Measurements from ENCODE around the gene AATK.
A peak's percentile ranks its signal among the peaks of the same experiment; 100 is the strongest.

The AATK gene

DNA sequence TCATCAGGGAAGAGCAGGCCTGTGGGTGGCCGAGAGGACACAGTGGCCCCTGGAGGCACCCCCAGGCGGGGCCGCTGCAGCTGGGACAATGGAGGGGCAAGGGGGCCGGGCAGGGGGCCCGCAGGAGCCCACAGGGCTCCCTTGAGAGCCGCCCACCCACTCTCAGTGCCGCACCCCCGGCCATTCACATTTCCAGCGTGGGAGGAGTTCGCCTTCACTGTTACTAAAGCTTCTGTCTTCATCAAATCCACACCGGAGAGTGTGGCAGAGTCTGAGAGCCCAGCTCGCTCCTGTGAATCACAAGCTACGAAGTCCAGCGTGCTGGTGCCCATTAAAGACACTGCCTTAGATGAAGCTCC, 21.6 kb downstream of the AATK start:
- DNase-seq = no peak
- H3K27ac Mint-ChIP-seq = no peak overlapping the region
- H3K27me3 Mint-ChIP-seq (ENCODE audit: low read depth, poor library complexity) = peaks cover 13% of the 10 kb centered on the region
- no peaks in the 10 kb centered on the region for H3K36me3 Mint-ChIP-seq (ENCODE audit: low read depth)
- no peaks in the 10 kb centered on the region for H3K9me3 Mint-ChIP-seq
- TF ChIP-seq, protein P1, sequence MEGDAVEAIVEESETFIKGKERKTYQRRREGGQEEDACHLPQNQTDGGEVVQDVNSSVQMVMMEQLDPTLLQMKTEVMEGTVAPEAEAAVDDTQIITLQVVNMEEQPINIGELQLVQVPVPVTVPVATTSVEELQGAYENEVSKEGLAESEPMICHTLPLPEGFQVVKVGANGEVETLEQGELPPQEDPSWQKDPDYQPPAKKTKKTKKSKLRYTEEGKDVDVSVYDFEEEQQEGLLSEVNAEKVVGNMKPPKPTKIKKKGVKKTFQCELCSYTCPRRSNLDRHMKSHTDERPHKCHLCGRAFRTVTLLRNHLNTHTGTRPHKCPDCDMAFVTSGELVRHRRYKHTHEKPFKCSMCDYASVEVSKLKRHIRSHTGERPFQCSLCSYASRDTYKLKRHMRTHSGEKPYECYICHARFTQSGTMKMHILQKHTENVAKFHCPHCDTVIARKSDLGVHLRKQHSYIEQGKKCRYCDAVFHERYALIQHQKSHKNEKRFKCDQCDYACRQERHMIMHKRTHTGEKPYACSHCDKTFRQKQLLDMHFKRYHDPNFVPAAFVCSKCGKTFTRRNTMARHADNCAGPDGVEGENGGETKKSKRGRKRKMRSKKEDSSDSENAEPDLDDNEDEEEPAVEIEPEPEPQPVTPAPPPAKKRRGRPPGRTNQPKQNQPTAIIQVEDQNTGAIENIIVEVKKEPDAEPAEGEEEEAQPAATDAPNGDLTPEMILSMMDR (IDR thresholded peaks at IDR 0.05) = no peak
- no peak overlapping the region for H3K4me3 Mint-ChIP-seq
- H3K4me1 Mint-ChIP-seq = peaks cover 6% of the 10 kb centered on the region

DNA sequence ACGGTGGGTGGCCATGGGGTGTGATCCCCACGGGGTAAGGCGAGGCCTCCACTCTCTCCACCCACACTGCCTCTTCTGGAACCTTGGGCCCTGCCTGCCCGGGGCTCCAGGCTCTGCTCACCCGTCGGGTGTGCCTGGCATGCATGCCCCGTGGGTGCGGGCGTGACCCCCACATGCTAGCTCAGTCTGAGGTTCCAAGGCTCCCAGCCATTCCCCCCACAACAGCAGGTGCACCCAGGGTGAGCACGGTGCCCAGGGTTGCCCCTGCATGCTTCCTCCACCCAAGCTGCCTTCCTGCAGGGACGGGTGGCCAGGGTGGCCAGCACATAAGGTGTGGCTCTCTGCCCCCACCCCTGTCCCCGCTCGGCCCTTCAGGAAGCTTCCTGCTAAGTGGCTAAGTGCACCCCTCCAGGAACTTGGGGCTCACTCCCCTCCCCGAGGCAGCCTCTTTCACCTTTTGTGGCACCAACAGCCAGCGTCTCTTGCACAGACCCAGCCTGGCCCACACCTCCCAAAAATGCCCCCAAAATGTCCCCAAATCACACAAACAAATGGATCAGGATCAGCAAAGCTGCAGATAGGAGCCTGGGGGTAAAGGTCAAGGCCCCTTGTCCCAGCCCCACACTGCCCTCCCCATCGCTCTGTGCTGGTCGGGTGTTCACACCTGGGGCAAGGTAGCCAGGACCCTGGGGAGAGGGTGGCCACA, 22.2 kb downstream of the AATK start:
- H3K36me3 Mint-ChIP-seq (ENCODE audit: low read depth) = no peaks in the 10 kb centered on the region
- no peaks in the 10 kb centered on the region for H3K9me3 Mint-ChIP-seq
- H3K27ac Mint-ChIP-seq = no peak overlapping the region
- DNase-seq = no peak
- no peak overlapping the region for H3K4me3 Mint-ChIP-seq
- H3K4me1 Mint-ChIP-seq = peaks cover 6% of the 10 kb centered on the region
- H3K27me3 Mint-ChIP-seq (ENCODE audit: low read depth, poor library complexity) = peaks cover 17% of the 10 kb centered on the region
- TF ChIP-seq, protein P1 (IDR thresholded peaks at IDR 0.05) = no peak

DNA sequence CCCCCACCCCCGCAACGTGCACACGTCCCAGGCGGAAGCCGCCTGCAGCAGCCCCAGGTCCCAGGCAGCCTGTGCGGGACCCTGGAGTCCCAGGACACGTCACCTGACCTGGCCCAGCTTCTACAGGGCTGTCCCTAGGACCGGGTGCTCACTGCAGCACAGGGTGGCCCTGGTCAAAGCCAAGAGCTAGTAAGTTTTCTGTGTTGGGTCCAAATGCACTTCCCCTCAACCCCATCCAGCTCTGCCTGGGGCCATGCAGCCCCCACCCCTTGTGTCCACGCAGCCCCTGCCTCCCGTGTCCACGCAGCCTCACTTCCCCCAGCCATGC, 22.9 kb downstream of the AATK start:
- no peaks in the 10 kb centered on the region for H3K9me3 Mint-ChIP-seq

DNA sequence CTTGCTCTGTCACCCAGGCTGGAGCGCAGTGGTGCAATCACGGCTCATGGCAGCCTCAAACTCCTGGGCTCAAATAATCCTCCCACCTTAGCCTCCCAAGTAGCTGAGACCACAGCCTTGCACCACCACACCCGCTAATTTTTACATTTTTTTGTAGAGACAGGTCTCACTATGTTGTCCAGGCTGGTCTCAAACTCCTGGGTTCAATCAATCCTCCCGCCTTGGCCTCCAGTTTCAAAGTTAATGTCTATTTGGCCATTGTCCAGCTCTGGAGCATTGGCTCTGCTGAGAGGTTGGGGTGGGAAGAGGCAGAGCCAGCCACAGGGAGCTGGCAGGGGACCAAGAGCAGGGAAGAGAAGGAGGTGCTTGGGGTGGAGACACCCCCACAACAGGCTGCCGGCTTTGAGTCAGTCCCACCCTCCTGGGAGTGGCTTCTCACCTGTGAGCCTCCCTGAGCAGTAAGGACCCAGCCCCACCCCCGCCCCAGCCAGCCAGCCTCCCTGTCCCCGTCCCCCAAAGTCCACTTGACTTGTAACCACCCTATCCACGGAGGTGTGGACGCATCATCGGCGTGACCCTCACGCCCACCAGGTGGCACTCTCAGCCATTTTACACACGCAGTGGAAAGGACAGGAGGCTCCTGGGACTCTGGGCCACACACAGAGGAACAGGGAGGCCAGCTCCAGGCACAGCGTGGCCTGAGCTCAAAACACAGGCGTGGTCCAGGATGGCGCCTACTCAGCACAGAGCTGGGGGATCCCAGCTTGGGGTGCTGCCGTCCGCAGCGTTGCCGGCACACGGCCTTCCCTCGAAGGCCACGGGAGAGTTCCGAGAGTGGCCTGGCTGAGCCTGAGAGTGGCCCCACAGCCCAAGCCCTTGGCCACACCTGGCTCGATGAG, 23.5 kb downstream of the AATK start:
- Mint-ChIP-seq H3K36me3 (ENCODE audit: low read depth) (no peaks in the 10 kb centered on the region), H3K4me3 (no peak overlapping the region), H3K9me3 (no peaks in the 10 kb centered on the region), H3K27ac (no peak overlapping the region), H3K27me3 (ENCODE audit: low read depth, poor library complexity) (peaks cover 20% of the 10 kb centered on the region), H3K4me1 (peaks cover 6% of the 10 kb centered on the region)
- DNase-seq = peak; percentile 84
- TF ChIP-seq, protein P1 (IDR thresholded peaks at IDR 0.05) = peak; percentile 56

More for the DNA sequence above, 22.9 kb downstream of the AATK start:
- no peaks in the 10 kb centered on the region for H3K36me3 Mint-ChIP-seq (ENCODE audit: low read depth)
- DNase-seq = no peak
- no peak overlapping the region for H3K27ac Mint-ChIP-seq
- H3K4me3 Mint-ChIP-seq = no peak overlapping the region
- H3K27me3 Mint-ChIP-seq (ENCODE audit: low read depth, poor library complexity) = peaks cover 20% of the 10 kb centered on the region
- H3K4me1 Mint-ChIP-seq = peaks cover 6% of the 10 kb centered on the region
- TF ChIP-seq, protein P1 (IDR thresholded peaks at IDR 0.05) = no peak

DNA sequence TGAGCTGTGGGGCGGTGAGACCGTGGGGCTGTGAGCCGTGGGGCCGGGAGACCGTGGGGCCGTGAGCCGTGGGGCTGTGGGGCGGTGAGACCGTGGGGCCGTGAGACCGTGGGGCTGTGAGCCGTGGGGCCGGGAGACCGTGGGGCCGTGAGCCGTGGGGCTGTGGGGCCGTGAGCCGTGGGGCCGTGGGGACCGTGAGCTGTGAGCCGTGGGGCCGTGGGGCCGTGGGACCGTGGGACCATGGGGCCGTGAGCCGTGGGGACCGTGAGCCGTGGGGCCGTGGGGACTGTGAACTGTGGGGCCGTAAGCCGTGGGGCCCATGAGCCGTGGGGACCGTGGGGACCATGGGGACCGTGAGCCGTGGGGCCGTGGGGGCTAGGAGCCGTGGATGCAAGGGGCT, 25.3 kb downstream of the AATK start:
- TF ChIP-seq, protein P1 (IDR thresholded peaks at IDR 0.05) = no peak
- Mint-ChIP-seq H3K4me1 (peaks cover 6% of the 10 kb centered on the region), H3K9me3 (no peaks in the 10 kb centered on the region), H3K27ac (no peak overlapping the region), H3K36me3 (ENCODE audit: low read depth) (no peaks in the 10 kb centered on the region), H3K4me3 (no peak overlapping the region), H3K27me3 (ENCODE audit: low read depth, poor library complexity) (peaks cover 20% of the 10 kb centered on the region)
- no peak for DNase-seq
